ENCODE results near the gene C22orf23. TPM values are rescaled to one million over a fixed set of nuclear protein-coding genes. Genes with fewer than 3 reads are reported as not detected.
A peak's percentile ranks its signal among the peaks of the same experiment; 100 is the strongest.

Gene C22orf23
- total and polyA plus RNA-seq, 12 donors, result 0.17 to 1.1 (median 0.50) TPM

DNA sequence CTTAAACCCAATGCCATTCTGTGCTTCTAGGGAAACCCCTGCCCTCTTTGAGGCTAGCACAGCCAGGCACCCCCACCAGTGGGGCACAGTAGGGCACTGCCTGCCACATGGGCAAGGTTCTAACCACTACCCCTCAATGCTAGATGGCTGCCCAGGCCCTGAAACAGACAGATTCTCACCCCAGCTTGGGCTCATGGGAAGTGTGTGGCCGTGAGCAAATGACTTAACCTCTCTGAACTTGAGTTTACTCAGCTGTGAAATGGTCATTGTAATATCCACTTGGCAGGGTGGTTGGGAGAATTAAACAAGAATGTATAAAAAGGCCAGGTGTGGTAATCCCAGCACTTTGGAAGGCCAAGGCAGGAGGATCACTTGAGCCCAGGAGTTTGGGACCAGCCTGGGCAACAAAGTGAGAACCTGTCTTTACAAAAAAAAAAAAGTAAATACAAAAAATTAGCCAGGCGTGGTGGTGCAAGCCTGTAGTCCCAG is 22.4 kb downstream of the C22orf23 start:
- WGBS, 2 donors, result 83 to 92% methylated on average over 2 of the region's 2 CpGs
- intact Hi-C loops (cut with DNase I), result loop anchor here in 7 of 10 donors (5.0 to 10.0 kb wide), 4 partner anchors 39 to 116 kb away; no protein-coding TSS in a partner anchor
- ATAC-seq (no peak), DNase-seq (no peak)
- Histone ChIP-seq H3K36me3 (peaks cover 0 to 85% (median 40%) of the 10 kb centered on the region in 9 donors), H3K27ac (no peak overlapping the region), H3K4me1 (peaks cover 7 to 46% (median 30%) of the 10 kb centered on the region in 9 donors), H3K9me3 (no peaks in the 10 kb centered on the region), H3K4me3 (no peak overlapping the region), H3K27me3 (no peaks in the 10 kb centered on the region)
- TF ChIP-seq, protein P1, sequence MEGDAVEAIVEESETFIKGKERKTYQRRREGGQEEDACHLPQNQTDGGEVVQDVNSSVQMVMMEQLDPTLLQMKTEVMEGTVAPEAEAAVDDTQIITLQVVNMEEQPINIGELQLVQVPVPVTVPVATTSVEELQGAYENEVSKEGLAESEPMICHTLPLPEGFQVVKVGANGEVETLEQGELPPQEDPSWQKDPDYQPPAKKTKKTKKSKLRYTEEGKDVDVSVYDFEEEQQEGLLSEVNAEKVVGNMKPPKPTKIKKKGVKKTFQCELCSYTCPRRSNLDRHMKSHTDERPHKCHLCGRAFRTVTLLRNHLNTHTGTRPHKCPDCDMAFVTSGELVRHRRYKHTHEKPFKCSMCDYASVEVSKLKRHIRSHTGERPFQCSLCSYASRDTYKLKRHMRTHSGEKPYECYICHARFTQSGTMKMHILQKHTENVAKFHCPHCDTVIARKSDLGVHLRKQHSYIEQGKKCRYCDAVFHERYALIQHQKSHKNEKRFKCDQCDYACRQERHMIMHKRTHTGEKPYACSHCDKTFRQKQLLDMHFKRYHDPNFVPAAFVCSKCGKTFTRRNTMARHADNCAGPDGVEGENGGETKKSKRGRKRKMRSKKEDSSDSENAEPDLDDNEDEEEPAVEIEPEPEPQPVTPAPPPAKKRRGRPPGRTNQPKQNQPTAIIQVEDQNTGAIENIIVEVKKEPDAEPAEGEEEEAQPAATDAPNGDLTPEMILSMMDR (IDR thresholded peaks at IDR 0.05), result no peak

DNA sequence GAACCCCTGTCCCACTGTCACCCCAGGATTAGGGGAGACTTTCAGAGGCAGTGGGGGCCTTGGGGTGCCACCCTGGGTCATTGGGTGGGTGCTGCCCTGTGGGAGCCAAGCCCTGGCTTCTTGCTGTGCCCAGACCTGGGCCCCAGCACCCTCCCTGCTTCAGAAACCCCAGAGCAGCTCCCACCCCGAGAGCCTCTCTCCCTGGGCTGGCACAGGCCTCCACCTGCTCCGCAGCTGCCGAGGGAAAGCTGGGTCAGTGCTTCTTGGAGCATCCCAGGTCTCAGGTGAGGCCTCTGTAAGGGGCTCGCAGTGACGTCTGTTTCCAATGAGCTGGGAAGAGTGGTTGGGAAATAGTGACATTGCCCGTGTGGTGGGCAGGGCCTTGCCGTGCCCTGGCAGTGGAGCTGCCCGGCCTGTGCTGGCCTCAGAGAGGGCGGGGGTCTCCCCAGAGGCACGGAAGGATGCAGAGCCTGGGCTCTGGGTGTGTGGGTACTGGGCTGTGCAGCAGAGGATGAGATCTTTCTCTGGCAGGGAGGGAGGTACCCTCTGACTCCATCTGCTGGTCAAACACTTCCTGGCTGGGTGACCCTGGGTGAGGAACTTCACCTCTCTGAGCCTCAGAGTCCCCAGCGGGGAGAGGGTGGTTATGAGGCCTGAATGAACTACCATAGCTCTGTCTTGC is 23.0 kb downstream of the C22orf23 start:
- Histone ChIP-seq H3K9me3 (no peaks in the 10 kb centered on the region), H3K4me3 (no peak overlapping the region), H3K27me3 (no peaks in the 10 kb centered on the region), H3K4me1 (peaks cover 7 to 46% (median 30%) of the 10 kb centered on the region in 9 donors), H3K27ac (no peak overlapping the region), H3K36me3 (peaks cover 0 to 85% (median 44%) of the 10 kb centered on the region in 9 donors)
- intact Hi-C loops (cut with DNase I), result loop anchor here in 7 of 10 donors (5.0 to 10.0 kb wide), 4 partner anchors 38 to 116 kb away; no protein-coding TSS in a partner anchor
- WGBS, 2 donors, result 83 to 84% methylated on average over 11 of the region's 11 CpGs
- ATAC-seq, result peak in 1 of 8 donors; percentile 12
- no peak for DNase-seq
- TF ChIP-seq, protein P1 (IDR thresholded peaks at IDR 0.05), result peak in 8 of 9 donors; percentile 15 to 46 (median 41)

DNA sequence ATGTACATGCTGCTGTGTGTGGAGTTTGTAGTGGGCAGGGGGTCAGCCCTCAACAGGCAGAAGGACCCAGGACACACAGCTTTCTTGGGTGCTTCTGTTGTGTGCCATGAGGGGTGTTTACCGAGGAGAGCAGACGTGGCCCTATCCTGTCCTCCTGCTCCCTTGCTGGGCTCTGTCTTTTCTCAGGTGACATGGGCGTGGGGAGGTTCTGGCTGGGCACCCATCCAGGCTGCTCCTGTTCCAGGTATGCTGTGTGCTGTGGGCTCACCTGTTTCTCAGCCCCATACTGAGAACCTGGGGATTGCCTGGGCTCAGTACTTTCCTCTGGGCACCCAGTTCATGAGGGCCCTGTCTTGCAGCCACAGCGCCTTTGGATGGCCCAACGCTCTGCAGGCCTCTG is 24.0 kb downstream of the C22orf23 start:
- intact Hi-C loops (cut with DNase I), result no loop called here
- Histone ChIP-seq H3K27ac (no peak overlapping the region), H3K9me3 (no peaks in the 10 kb centered on the region), H3K36me3 (peaks cover 0 to 89% (median 44%) of the 10 kb centered on the region in 9 donors), H3K4me1 (peaks cover 7 to 38% (median 22%) of the 10 kb centered on the region in 9 donors), H3K4me3 (no peak overlapping the region), H3K27me3 (no peaks in the 10 kb centered on the region)
- DNase-seq (no peak), ATAC-seq (no peak)
- 95 to 97% methylated on average over 5 of the region's 5 CpGs for WGBS, 2 donors
- TF ChIP-seq, protein P1 (IDR thresholded peaks at IDR 0.05), result no peak

DNA sequence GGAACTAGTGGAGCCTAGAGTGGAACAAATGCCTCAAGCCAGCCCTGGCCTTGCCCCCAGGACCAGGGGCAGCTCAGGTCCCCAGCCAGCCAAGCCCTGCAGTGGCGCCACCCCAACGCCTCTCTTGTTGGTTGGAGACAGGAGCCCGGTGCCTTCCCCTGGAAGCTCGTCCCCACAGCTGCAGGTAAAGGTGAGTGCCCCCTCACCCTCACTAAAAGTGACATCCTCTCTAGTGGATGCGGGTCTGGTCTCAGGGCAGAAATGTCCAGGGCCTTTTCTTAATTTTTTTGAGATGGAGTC is 25.8 kb downstream of the C22orf23 start:
- WGBS, 2 donors, result 95 to 98% methylated on average over 5 of the region's 5 CpGs

More for the DNA sequence above, 25.8 kb downstream of the C22orf23 start:
- ATAC-seq, result no peak
- Histone ChIP-seq H3K4me1 (peaks cover 0 to 21% (median 6%) of the 10 kb centered on the region in 9 donors), H3K27ac (no peak overlapping the region), H3K9me3 (no peaks in the 10 kb centered on the region), H3K4me3 (no peak overlapping the region), H3K36me3 (peaks cover 0 to 100% (median 42%) of the 10 kb centered on the region in 9 donors), H3K27me3 (no peaks in the 10 kb centered on the region)
- TF ChIP-seq, protein P1 (IDR thresholded peaks at IDR 0.05), result no peak
- intact Hi-C loops (cut with DNase I), result no loop called here
- DNase-seq, result no peak
